IPS-20b (cell line): Measurements from ENCODE around the gene PAOX.
A peak's percentile ranks its signal among the peaks of the same experiment; 100 is the strongest.
"Not testable (repeated sequence)": the region's sequence is repeated elsewhere in the genome, so short reads cannot be mapped to it uniquely, and the experiment has no call there.

ENCODE experiments used
- H3K27ac ChIP-seq: one replicate; pipeline ENCODE4 v1.5.1; 2013; ENCODE audit warnings: low read length
- H3K27me3 ChIP-seq: 2 replicates; pipeline ENCODE4 v1.6.1; 2013; ENCODE audit warnings: mild to moderate bottlenecking, low read length, inconsistent platforms; ENCODE audit not compliant: insufficient read depth
- H3K36me3 ChIP-seq: 2 replicates; pipeline ENCODE4 v1.6.1; 2013; ENCODE audit warnings: low read depth, mild to moderate bottlenecking, inconsistent platforms, low read length, moderate library complexity; ENCODE audit not compliant: insufficient read depth
- H3K4me1 ChIP-seq: 2 replicates; pipeline ENCODE4 v1.6.1; 2013; ENCODE audit warnings: mild to moderate bottlenecking, control low read depth, inconsistent platforms, low read length, moderate library complexity; ENCODE audit not compliant: insufficient read depth
- H3K4me3 ChIP-seq: 2 replicates; pipeline ENCODE4 v1.5.1; 2013; ENCODE audit warnings: mild to moderate bottlenecking, low read length, inconsistent platforms
- H3K9ac ChIP-seq: 2 replicates; pipeline ENCODE4 v1.6.1; 2013; ENCODE audit warnings: low read depth, mild to moderate bottlenecking, inconsistent platforms, low read length, moderate library complexity
- H3K9me3 ChIP-seq: 2 replicates; pipeline ENCODE4 v1.6.1; 2013; ENCODE audit warnings: mild to moderate bottlenecking, low read depth, low read length, inconsistent platforms; ENCODE audit not compliant: insufficient read depth

Gene PAOX

GRCh38 chr10:133370030-133370786, 8.9 kb upstream of the PAOX start:
- no peaks in the 10 kb centered on the region for H3K9me3 ChIP-seq
- H3K4me3 ChIP-seq, result no peak overlapping the region
- no peaks in the 10 kb centered on the region for H3K4me1 ChIP-seq
- peaks cover 15% of the 10 kb centered on the region for H3K27me3 ChIP-seq
- peaks cover 49% of the 10 kb centered on the region for H3K36me3 ChIP-seq
- H3K27ac ChIP-seq, result no peak overlapping the region
- no peak overlapping the region for H3K9ac ChIP-seq

DNA sequence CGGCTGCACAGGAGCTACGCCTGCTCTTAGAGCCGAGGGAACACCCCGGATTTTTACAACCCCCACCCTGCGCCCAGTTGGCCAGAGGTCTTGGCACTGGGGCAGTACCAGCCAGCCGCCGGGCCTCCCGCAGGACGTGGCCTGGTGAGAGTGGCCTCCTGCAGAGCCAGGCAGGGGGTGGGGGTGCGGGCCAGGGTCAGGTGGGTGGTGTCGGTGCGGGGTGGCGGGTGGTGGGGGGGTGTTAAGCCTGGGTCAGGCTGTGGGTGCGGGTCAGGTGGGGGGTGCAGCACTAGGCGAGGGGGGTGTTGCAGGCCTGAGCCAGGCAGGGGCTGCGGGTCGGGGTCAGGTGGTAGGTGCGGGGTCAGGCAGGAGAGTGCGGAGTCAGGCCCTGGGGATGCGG, 6.6 kb upstream of the PAOX start:
- H3K4me1 ChIP-seq, result no peaks in the 10 kb centered on the region
- peaks cover 38% of the 10 kb centered on the region for H3K27me3 ChIP-seq
- H3K4me3 ChIP-seq, result peak overlapping the region; percentile 33; the same call in 1 of the 2 replicates
- H3K9me3 ChIP-seq, result no peaks in the 10 kb centered on the region
- peaks cover 30% of the 10 kb centered on the region for H3K36me3 ChIP-seq
- no peak overlapping the region for H3K27ac ChIP-seq
- H3K9ac ChIP-seq, result no peak overlapping the region

DNA sequence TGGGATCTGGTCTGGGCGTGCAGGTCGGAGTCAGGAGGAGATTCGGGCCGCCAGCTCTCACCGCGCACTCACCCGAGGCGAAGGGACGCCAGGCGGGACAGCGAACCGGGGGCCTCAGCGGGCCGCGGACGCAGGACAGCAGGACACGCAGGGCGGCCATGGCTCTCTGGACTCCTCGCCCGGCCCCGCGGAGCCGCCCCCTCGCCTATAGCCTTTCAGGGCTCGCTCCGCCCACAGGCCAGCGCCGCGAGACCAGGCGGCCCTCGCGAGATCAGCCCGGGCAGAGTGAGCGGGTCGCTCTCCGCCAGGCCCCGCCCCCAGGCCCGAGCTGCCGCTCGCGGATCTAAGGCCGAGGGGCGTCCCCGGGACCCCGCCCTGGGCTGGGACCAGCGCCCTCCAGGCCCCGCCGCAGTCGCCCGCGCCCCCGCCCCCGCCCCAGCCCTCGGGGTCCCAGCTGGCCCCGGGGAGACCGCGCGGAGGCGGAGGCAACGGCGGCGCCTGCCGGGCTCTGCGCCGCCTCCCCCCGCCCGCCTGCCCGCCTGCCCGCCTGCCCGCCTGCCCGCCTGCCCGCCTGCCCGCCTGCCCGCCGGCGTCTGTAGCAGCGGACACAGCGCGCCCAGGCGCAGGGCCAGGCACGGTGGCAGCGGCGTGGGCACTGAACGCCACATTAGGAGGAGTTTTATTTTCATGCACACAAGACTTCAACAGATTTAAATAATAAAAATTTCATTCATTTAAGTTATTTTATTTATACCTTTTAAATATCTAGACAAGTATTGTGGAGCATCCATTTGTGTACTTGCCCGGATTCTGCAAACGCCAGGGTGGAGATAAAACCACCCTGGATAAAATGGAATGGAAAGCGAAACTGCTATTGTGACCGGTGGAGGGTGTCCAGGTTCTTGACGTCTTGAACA, 5.6 kb upstream of the PAOX start, which contains the start of gene ECHS1:
ECHS1 (minus strand) TSS at position 181 of the 917 bp plus-strand sequence; CDS start at position 160, 21 bp downstream.
- Histone ChIP-seq H3K36me3 (peaks cover 25% of the 10 kb centered on the region), H3K9ac (peak within 1 kb of the TSS; percentile 61; the same call in 1 of the 2 replicates), H3K4me3 (peak within 1 kb of the TSS; percentile 72; the same call in 1 of the 2 replicates), H3K4me1 (no peaks in the 10 kb centered on the region), H3K27ac (no peak within 1 kb of the TSS), H3K9me3 (no peaks in the 10 kb centered on the region), H3K27me3 (peaks cover 47% of the 10 kb centered on the region)

GRCh38 chr10:133375357-133376115, 3.5 kb upstream of the PAOX start:
- Histone ChIP-seq H3K27me3 (peaks cover 60% of the 10 kb centered on the region), H3K4me1 (no peaks in the 10 kb centered on the region), H3K27ac (no peak overlapping the region), H3K9me3 (no peaks in the 10 kb centered on the region), H3K4me3 (no peak overlapping the region), H3K36me3 (peaks cover 4% of the 10 kb centered on the region; the same call in 1 of the 2 replicates), H3K9ac (no peak overlapping the region)

- H3K4me1 ChIP-seq, H3K27ac ChIP-seq, H3K9me3 ChIP-seq, H3K36me3 ChIP-seq, H3K9ac ChIP-seq, H3K4me3 ChIP-seq: not testable (repeated sequence)
- peaks cover 60% of the 10 kb centered on the region for H3K27me3 ChIP-seq
Measured at GRCh38 chr10:133376183-133376582, 2.9 kb upstream of the PAOX start.

DNA sequence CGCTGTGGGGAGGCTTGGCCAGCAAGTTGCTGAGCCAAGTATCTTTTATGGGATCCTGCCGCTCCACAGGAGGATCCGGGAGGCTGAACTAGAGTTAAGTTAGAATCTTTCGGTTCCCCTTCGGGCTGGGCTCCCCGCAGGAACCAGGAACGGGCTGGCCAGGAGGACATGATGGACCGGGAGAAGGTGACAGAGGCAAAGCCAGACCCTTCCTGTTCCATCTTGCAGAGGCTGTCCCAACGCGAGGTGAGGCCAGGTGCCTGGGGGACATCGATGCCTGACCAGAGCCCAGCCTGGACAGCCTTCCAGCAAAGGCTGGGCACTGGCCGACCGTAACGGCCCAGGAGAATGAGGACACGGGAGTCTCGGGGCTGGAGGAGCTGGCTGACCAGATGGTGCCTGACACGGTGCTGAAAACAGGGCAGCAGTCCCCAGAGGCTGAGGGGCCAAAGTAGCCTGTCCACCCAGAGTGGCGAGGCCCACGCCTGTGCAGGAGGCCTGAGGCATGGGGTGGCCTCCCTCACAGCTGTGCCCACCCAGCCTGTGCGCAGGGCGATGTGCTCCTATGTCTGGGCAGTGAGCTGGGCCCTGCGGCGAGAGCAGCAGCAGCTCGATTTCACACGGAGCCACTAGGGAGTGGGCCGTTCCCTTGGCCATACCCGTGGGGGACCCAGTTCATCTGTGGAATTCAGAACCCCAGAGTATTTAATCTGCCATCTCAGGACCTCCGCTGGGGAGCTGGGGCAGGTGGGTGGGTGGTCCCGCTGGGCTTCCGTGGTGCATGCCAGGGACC, 1.8 kb upstream of the PAOX start:
- no peaks in the 10 kb centered on the region for H3K9me3 ChIP-seq
- H3K27me3 ChIP-seq, result peaks cover 60% of the 10 kb centered on the region
- no peak overlapping the region for H3K4me3 ChIP-seq
- no peaks in the 10 kb centered on the region for H3K36me3 ChIP-seq
- no peaks in the 10 kb centered on the region for H3K4me1 ChIP-seq
- no peak overlapping the region for H3K9ac ChIP-seq
- H3K27ac ChIP-seq, result no peak overlapping the region

DNA sequence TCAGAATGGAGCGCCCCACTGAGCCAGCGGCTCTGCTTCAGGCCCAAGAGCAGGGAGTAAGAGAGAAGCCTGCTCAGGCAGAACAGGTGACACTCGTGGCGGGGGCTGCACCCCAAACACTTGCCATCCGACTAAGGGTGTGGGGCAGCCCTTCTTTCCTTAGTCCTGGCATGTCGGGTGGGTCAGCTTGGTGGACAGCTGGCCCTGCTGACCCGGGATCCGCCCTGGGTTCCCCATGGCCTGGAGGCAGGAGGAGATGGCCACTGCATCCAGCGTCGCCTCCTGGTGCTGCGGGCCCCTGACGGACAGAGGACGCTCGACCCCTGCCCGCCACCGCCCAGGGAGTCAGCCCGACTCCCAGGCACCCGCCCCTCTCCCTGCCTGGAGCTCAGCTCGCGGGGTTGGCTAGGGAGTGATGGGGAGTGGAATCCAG, 1.2 kb upstream of the PAOX start:
- Histone ChIP-seq H3K36me3 (no peaks in the 10 kb centered on the region), H3K27ac (no peak overlapping the region), H3K4me1 (no peaks in the 10 kb centered on the region), H3K9ac (no peak overlapping the region), H3K27me3 (peaks cover 60% of the 10 kb centered on the region), H3K9me3 (no peaks in the 10 kb centered on the region), H3K4me3 (peak overlapping the region; percentile 74)

DNA sequence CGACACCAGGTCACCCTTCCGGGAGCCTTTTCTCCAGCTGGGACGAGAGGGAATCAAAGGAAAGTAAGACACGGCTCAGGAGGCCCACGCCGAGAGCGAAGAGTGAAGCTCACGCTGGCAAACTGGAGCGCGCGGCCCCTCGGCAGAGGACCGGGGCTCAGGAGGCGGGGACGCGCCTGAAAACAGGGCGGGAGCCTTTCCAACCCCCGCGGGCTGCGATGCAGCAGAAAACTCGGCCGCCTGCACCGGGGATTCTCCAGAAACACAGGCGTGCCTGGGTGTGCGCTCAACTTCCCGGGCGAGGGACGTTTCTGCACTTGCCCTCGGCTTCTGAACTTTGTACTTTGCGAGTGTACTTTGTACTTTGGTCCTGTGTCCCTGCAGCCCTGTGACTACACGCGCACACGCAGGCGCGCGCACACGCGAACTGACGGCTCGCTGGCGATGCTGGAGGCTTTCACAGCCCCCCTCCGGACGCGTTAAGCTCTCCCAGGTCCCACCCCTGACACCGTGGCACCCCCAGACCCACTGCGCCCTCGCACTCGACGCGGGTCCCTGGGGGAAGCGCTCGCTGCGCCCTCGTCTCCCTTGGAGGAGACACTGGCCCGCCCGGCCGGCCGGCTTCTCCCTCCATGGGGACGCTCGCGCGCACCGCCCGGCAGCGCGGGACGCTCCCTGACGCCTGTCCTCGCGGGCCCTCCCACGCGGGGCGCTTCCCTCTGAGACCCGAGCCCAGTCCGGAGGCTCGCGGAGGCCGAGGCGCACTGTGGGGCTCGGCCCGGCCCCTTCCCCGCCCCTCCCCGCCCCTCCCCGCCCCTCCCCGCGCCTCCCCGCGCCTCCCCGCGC, 588 bp upstream of the PAOX start:
- no peak overlapping the region; the same call in 1 of the 2 replicates for H3K9ac ChIP-seq
- H3K4me3 ChIP-seq, result peak overlapping the region; percentile 74
- no peaks in the 10 kb centered on the region for H3K36me3 ChIP-seq
- no peaks in the 10 kb centered on the region for H3K9me3 ChIP-seq
- no peak overlapping the region for H3K27ac ChIP-seq
- H3K27me3 ChIP-seq, result peaks cover 60% of the 10 kb centered on the region
- no peaks in the 10 kb centered on the region for H3K4me1 ChIP-seq

DNA sequence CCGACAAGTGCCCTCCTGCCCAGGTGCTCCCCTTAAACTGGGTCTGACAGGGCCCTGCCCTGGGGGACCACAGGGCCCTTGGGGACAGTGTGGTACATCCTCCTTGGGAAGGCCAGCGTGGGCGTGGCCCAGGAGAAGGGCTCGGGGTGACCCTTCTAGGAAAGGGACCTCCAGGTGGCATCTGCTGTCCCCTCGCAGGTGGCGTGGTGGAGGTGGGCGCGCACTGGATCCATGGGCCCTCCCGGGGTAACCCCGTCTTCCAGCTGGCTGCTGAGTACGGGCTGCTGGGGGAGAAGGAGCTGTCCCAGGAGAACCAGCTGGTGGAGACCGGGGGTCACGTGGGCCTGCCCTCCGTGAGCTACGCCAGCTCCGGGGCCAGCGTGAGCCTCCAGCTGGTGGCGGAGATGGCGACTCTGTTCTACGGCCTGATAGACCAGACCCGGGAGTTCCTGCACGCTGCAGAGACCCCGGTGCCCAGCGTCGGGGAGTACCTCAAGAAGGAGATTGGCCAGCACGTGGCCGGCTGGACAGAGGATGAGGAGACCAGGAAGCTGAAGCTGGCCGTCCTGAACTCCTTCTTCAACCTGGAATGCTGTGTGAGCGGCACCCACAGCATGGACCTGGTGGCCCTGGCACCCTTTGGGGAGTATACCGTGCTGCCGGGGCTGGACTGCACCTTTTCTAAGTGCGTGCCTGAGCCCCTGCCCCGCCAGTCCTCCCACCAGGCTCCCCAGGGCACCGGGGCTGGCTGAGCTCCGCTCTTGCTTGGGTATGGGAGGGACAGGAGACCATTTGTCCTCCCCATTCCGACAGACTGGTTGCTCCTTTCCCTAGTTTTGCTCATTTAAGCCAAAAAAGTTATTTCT, 972 bp downstream of the PAOX start:
- Histone ChIP-seq H3K4me1 (no peaks in the 10 kb centered on the region), H3K36me3 (no peaks in the 10 kb centered on the region), H3K9ac (no peak overlapping the region; the same call in 1 of the 2 replicates), H3K27ac (no peak overlapping the region), H3K9me3 (no peaks in the 10 kb centered on the region), H3K27me3 (peaks cover 47% of the 10 kb centered on the region), H3K4me3 (peak overlapping the region; percentile 65; the same call in 1 of the 2 replicates)
